Hippocampal formation (tissue), 2 donors: Measurements from ENCODE around the gene ASIC4.

Experiments used
- DNase-seq, 2 donors: peaks; one replicate each; lab custom pipeline; 2025; lab: John Stamatoyannopoulos, UW

The ASIC4 gene

DNA sequence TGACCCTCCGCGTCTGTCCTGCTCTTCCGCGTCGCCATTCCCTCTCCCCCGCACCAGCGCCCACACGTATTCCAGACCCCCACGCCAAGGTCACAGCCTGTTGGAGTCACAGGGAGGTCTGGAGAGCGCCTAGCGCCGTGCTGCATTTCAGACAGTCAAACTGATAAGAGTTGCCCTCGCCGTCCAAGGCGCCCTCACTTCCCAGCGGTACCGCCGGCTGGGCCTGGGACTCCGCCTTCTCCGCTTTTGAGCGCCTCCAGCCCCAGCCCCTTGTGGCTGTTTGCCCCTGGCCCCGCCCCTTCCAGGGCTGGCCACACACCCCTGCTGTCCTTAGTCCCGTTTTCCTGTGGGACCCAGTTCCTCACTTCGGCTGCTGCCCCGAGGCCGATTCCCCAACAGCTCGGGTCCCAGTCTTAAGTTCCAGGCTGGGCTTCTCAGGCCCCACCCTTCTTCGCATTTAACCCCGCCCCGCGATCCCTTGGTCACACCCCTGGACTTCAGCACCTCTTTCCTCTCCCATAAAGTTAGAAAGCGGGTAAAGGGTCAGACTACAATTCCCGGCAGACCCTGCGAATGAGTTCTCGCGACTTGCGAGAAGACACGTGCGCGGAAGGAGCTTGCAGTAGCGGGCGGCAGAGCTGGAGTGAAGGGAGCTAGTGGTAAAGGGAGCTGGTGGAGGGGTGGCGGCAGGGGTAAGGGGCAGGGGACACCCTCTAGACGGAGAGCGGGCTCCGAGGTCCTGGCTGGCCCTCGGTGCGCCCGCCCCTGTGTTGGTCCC lies 15.8 kb upstream of the ASIC4 start, which contains the start of gene GMPPA:
TSS of gene GMPPA (plus strand) at position 612 of the 778 bp plus-strand sequence. CDS start 1,085 bp downstream, outside the sequence.
- peak; percentile 88 to 92 for DNase-seq

DNA sequence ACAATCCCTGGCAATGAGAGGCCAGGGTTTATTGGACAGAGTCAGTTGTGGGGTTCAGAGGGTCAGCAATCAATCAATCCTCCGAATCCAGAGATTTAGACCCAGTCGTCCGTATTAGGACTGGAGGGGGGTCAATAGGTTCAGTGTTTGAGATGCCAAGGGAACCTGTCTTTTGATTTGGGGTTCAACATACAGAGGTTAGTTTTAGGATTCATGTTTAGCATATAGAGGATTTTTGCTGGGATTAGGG lies 15.3 kb upstream of the ASIC4 start:
- no peak for DNase-seq

DNA sequence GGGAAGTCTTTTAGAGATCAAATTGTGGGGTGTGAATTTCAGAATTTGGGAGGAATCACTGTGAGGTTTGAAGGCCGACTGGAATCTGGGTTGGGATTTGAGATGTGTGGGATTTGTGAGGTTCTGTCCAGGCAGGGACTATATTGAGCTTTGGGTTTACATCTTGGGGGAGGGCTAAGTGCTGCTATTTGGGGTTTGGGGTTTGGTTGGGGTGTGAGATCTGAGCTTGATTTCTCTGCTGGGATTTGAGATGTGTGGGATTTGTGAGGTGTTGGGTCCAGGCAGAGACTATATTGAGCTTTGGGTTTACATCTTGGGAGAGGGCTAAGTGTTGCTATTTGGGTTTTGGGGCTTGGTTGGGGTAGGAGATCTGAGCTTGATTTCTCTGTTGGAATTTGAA lies 14.7 kb upstream of the ASIC4 start:
- DNase-seq, result no peak

DNA sequence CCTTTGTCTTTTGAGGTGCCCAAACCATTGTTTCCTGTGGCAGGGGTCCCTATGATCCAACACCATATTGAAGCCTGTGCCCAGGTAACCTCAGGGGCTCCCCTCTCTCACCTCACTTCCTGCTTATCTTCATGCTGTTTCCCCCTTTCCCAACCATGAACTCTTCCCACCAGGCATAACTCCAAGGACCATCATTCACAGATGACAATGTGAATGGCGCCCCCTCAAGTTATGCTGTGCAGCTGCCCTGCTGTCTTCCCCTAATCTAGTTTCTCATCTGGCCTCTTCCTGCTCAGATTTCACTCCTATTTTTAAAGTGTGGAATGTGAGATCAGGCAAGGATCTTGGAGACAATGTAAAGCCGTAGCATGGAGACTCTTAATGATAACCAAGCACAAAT lies 14.1 kb upstream of the ASIC4 start:
- DNase-seq, result no peak

DNA sequence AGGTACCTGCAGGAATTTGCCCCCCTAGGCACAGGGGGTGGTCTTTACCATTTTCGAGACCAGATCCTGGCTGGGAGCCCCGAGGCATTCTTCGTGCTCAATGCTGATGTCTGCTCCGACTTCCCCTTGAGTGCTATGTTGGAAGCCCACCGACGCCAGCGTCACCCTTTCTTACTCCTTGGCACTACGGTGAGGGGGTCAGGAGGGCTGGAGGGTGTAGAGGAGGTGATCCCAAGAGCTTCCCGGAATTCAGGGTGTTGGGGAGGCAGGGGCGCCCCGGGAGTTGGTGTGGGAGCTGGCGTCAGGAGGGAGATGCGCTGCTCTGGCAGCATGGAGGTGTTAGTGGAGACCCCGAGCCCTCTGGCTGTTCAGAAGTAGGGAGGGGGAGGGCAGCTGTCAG lies 12.4 kb upstream of the ASIC4 start:
- no peak for DNase-seq

DNA sequence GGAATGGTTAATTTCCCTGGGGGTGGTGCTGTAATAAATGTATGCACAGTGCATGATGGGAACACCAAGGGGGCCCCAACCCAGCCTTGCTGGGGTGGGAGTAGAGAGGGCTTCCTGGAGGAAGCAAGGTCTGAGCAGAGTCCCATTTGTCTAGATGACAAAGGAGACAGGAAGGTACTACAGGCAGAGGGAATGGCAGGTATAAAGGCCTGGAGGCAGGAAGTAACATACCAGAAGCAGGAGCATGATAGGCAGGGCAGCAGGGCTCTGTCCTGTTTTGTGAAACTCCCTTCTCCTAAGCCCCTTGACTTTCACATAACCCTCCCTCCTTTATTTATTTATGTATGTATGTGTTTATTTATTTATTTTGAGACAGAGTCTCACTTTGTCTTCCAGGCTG lies 11.7 kb upstream of the ASIC4 start:
- DNase-seq, result no peak

DNA sequence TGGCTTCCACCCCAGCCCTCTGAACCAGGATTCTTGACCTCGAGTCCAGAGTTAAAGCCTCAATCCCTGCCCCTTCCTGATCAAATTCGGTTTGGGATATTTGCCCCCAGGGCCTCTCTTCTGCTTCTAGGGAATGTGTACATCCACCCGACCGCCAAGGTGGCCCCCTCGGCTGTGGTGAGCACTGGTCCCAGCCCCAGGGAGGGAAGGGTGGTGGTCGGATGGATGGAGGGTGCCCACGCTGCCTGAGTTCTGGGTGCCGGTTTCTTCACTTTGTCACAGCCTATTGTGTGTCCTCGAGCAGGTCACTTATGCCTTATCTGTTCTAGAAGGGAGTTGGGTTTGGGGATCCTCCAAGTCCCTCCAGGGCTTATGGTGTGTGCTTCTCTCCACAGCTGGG lies 8.7 kb upstream of the ASIC4 start:
- no peak for DNase-seq

DNA sequence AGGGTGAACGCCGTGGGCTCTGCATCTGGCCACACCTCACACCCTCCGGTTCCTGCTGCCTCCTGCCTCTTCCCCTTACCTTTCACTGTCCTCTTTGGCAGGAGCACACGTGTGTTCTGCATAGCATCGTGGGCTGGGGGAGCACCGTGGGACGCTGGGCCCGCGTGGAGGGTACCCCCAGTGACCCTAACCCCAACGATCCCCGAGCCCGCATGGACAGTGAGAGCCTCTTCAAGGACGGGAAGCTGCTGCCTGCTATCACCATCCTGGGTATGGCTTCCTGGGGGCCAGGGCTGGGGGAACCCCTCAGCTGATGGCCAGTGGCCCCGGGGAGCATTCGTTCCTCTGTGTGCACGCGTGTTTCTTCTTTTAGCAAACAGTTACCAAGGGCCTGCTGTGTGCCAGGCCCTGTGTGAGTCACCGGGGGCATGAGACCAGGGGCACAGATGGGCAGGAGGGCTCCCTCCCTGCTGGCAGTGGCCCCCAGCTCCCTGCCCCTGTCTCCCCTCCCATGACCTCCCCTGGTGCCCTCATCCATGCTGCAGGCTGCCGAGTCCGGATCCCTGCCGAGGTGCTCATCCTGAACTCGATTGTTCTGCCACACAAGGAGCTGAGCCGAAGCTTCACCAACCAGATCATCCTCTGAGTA lies 8.0 kb upstream of the ASIC4 start:
- no peak for DNase-seq

DNA sequence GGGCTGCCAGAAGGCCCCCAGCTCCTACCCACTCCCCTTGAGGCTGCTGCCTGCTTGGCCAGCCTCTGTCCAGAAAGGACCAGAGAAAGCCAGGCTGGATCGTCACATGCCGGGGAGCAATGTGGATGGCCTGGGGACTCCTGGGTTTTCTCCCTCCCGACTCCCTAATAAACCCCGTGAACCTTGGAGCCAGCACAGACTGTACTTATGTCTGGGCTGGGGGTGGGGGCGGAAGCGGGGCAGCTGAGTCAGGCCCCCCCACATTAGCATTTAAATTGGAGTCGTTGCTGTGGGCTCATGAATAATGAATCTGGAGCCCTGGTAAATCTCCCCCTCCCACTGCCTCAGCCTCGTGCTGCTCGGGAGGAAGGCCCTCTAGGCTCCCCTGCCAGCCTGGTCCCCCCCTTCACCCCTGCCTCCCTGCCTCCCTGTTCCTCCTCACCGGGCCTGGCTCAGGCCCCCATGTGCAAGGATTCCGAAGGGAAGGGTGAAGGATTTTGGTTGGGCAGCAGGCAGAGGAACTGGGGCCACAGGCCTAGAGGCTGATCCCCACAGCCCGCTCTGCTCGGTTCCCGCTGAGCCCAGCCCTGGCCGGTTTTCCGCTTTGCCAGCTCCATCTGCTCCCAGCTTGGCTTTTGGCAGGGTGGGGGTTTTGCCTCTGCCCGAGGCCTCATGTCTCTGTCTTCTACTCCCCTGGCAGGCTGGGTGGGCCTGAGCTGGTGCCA lies 7.3 kb upstream of the ASIC4 start:
- DNase-seq, result no peak

DNA sequence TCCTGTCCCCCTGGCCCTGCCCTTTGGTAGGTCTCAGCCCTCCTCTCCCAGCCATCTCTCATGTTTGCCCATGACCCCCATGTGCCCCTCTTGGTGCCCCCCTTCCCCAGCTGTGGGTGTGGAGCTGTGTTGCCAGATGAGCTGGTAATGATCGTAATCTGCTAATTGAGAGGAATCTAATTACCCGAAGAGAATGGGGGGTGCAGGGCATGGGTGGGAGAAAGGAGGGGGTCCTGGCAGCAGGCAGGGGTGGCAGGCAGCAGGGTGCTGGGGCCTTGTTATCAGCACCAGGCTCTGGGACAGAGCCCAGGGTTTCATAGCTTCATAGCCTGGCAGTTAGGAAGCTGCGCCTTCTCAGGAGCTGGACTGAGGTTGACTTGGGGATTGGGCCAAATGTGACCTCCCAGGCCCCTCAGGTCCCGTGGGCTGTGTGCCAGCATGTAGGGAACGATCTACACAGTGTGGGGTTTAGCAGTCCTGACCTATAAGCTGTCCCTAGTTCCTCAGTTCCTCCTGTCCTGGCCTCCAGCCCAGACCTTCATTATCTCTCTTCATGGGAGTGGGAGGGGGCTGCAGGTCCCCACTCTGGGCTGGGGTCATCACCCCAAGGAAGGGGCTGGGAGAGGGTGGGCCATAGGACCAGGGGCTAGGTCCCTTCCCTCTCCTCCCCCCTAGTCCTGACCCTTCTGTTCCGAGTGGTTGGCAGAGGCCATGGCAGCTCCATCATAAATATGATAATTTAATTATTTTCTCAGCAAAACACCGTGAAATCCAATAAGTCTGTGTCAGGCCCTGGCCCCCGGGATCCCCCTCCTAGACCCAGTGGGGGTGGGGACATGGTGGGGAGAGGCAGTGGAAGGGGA lies 6.5 kb upstream of the ASIC4 start:
- no peak for DNase-seq

DNA sequence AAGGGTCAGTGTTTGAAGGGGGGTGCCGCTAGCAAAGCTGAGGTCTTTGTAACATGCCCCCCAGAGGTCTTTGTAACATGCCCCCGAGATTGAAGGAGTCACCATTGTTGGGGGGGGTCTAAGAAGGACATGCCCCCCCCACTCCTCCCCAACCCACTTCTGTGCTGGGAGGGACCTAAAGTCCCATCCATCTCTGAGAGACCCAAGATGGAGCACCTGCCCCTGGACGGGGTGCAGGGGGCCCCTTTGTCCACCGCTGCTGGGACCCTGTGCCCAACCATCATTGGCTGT lies 5.9 kb upstream of the ASIC4 start:
- DNase-seq, result no peak

DNA sequence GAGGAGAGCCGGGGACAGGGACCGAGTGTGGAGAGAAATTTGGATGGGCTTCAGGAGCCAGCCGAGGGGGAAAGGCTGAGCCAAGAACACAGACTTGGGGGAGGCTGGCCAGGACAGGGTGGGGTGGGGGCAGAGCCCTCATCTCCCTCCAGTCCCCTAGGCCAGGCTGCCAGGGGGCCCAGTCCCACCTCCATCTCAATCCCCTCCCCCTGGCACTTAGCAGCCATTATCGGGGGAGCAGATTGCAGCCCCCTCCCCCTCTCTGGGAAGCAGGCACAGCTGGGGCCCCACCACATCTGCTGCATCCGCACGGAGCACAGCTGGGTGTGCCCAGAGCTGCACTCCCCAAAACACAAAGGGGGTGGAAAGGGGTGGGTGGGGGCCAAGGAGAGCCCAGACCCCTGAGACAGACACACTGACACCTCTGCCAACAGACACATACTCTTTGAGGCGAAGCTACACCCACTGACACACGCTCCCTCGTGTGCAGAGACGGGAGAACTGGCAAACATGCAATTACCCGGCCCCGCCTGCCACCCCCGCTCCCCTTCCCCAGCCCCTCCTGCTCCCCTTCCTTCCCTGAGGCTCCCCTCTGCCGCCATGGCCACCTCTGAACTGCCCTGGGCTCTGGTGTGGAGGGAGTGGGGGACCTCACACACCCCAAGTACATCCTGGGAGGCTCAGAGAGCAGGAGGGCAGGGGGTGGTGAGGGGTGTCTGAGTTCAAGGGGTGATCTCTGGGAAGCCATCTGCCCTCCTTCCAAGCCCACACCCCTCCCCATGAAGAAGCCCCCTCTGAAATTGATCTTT lies 5.1 kb upstream of the ASIC4 start:
- DNase-seq, result no peak

DNA sequence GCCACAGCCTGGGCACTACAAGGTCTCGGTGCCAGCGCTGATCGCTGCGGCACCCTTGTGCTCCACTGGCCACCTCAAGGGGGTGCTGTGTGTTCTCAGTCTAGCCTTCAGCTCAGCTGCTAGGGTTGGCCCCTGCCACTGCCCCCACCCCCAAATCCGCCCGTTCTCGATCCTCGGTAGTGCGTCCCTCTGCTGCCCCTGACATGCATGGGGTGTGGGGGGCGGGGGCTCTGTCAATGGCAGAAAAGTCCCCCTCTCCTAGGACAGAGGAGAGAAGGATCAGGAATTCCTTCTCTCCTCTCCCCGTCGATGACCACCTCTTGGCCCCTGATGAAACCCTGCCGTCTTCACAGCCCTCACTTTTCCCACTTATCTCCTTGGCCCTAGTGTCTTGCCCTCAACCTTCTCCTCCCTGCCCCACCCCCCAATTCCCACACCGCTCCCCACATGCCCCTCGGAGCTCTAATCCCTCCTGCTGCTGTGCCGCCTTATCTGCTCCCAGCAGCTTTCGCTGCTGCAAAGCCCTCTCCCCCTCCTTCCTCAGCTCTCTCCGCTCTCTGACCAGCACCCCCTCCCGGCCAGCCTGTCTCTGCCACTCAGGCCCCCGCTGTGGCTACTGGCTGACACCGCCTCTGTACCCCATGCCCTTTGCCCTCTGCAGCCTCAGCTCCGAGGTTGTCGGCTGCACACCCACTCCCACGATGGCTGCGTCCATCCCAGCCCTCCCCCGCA lies 4.3 kb upstream of the ASIC4 start:
- peak; percentile 38 to 57 for DNase-seq

DNA sequence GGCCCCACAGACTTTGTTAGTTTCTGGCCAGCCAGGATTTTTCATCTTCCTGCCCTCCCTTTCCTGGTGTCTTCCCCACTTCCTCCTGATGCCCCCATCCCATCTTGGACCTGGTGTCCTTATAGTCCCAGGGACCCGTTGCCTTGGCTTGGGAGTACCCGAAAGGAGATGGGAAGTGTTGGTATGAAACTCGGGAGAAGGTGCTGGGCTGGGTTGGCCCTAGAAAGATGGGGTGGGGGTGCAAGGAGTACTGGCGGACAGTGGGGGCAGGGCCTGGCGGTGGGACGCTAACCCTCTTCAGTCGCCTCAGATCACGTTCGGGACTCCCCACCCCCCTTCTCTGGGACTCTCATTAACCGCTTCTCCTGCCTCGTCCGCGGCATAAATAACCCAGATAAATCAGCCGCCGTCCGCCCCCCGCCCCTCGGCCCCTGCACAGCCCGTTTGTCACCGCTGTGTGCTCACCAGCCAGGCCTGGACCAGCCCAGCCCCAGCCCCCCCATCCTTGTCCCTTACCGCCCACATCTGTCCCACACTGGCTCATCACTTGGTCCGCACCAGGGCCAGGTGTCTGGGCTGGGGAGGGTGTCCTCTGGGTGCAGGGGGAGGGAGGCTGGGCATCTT lies 3.7 kb upstream of the ASIC4 start:
- no peak for DNase-seq

DNA sequence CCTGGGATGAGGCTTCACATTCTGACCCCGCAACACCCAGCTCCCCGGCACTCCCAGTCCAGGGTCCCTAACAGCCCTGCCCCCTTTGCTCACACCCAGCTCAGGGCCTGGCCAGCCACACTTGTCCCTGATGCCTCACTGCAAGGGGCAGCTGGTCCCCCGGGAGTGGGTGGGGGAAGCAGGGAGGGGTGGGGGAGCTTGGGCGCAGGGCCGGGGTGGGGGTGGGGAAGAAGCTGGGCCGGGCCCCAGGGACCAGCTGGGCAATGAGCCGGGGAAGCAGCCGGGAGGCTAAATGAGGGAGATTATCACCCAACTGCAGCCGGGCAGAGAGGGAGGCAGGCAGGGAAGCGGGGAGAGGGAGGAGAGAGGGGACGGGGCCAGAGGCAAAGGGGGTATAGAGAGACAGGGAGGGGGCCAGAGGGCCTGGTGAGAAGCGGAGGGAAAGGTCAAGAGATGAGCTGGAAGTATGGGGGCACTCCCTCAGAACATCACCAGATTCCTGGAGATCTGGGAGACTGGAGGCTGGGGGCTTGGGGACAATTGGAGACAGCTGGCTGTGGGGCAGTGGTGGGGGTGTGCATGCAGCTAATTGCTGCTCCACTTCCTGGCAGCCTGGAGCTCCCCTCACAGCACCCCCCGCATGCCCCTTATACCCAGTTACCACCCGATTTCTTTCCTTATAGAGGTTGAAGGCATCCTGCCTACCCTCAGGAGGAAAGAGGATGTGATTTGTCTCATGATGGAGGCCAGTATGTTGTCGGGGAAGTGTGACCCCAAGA lies 2.5 kb upstream of the ASIC4 start:
- DNase-seq, result no peak

DNA sequence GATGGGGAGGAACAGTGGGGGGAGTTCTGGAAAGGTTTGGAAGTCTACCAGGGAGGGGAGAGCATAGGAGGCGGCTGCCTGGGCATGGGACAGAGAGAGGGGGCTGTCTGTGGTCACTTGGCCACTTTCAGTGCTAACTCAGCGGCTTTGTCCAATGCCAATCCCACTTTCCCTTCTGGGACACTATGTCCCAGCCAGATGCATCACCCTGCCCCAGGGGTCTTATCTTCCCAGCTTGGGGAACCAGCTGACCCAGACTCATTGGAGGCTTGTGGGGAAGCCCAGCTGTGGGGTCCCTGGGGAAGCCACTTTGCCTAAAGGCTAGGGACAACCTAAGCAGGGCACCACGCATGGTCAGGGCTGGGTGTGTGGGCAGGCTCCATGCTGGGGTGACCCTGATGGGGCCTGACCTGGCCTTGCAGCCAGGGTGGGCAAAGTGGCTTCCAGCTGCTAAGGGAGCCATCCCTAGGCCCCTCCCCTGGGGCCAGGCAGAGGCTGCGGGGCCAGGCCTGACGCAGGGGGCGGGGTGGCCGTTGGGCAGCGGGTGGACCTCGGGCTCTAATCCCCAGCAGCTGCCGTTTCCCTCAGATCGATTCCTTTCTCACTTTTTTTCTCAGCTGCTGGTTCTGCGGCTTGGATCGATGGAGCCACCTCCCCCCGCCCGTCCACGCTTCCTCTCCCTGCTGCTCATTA lies 1.6 kb upstream of the ASIC4 start:
- no peak for DNase-seq

DNA sequence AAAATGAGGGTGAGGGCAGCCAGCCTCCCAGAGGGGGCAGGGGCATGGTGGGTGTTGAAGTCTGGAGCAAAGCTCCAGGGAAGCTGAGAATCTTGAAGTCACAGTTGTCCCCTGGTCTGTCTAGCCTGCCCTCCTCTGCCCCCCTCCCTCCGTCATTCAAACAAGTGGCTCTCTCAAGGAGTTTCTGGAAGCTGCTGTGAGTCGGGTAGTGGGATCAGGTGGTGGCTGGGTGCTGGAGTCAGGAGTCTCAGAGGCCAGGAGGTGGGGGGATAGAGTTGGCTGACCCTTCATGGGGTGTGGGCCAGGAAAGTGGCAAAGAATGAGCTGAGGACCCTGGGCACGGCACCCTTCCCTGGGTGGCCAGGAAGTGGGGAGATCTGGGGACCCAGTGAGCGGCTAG lies 495 bp upstream of the ASIC4 start:
- DNase-seq, result no peak

DNA sequence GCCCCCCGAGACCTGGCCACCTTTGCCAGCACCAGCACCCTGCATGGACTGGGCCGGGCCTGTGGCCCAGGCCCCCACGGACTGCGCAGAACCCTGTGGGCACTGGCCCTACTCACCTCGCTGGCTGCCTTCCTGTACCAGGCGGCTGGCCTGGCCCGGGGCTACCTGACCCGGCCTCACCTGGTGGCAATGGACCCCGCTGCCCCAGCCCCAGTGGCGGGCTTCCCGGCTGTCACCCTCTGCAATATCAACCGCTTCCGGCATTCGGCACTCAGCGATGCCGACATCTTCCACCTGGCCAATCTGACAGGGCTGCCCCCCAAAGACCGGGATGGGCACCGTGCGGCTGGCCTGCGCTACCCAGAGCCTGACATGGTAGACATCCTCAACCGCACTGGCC lies 554 bp downstream of the ASIC4 start:
- no peak for DNase-seq
